ENCODE results near the gene SDC1.

The SDC1 gene

DNA sequence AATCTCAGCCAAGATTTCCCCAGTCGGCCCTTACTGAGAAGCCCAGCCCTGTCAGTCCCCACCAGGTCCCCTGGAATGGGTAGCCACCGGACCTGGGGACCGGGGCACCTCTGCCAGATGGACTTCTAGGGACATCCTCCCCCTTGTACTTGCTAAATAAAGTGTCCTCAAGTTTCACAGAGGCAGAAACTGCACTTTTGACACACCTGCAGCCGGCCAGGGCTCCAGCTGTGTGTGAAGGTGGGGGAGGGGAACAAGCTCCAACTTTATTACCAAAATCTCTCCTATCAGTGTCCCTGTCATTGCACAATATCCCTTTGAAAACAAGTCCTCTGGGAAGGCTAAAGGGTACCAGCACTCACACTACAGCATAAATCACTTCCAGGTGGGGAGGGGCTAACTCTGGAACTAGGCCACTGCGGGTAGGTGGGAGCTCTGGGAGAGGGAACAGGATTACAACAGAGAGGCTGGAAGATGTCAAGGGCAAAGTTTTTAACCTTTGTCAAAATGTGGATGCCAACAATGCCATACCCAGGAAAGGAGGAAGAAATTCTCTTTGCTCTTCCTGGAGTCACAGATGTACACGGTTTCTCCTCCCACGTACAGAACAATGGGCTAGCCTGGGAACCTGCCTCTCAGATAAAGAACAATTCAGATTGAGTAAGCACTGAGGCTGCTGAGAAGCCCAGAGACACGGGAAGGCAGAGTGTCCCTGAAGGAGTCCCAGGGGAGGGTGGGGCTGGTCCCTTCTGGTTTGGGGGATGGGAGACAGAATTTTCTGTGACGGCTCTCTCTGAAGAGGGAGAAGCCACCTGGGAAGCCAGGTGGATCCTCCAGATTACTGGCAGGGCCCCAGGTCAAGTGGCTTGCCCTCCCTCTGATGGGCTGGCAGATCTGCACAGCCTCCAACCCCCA, 11.0 kb downstream of the SDC1 start:
- DNase-seq (ENCODE audit: low spot score) = no peak

DNA sequence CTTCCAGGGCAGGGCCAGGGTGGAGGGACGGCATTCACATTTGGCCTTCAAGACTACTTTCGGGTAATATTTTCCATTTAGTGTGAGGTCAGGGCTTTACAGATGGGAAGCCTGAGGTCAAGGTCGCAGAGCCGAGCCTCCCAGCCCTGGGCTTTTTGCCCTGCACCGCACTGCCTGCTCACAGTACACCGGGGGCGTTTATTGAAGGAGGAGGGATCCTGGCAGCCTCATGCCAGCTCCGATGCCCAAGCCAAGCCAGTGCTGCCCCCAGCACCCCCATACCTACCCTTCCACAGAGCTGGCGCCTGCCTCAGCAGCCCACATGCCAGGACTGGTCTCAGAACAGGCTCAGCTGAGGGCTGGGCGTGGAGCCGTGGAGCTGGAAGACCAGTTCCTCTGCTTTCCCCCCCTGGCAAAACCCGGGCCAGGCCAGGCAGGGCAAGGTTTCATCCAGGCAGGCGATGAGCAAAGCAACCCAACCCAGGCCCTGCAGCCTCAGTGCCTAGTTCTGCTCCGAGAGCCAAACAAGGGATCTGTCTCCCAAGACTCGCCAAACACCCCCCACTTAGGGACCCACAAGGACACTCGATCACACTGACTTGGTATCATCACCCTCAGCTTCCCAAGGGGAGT, 11.9 kb downstream of the SDC1 start:
- no peak for DNase-seq (ENCODE audit: low spot score)

DNA sequence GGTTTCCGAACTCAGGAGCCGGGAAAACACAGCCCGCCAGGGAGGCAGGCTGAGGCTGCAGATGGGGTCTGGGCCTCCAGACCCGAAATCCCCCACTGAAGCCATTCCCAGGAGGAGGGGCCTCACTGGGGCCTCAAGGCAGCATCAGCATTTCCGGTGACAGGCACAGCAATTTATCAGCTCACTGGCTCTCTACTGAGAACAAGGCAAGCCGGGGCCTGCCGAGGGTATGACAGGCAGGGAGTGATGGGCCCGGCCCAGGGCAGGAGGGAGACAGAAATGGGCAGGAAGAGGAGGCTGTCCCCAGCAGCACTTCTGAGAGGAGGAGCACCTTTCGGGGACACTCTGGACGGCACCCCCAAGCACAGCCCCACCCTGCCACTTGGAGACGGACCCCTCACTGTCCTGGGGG, 12.5 kb downstream of the SDC1 start:
- DNase-seq (ENCODE audit: low spot score) = peak; percentile 17

GRCh38 chr2:20211860-20212458, 13.0 kb downstream of the SDC1 start:
- no peak for DNase-seq (ENCODE audit: low spot score)

- DNase-seq (ENCODE audit: low spot score) = no peak
Observed at GRCh38 chr2:20211420-20211819, 13.5 kb downstream of the SDC1 start.

DNA sequence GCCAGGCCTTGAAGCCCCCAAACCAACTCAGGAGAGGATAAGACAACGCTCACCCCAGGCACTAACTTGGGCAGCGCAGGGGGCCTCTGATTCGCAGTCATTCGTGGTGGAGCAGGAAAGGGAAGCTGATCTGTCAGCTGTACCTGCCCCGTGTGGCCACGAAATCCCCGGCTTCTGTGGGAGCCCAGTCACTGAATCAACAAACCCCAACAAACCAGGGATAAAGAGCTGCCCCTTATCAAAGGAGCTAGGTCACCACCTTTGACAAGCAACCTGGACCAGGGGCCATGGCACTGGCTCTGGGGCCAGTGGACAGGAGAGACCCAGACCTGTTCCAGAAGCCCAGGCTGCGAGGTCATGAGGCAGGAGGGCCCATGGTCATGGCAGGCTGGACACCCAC, 14.5 kb downstream of the SDC1 start:
- no peak for DNase-seq (ENCODE audit: low spot score)

GRCh38 chr2:20209373-20210109, 15.4 kb downstream of the SDC1 start:
- no peak for DNase-seq (ENCODE audit: low spot score)

DNA sequence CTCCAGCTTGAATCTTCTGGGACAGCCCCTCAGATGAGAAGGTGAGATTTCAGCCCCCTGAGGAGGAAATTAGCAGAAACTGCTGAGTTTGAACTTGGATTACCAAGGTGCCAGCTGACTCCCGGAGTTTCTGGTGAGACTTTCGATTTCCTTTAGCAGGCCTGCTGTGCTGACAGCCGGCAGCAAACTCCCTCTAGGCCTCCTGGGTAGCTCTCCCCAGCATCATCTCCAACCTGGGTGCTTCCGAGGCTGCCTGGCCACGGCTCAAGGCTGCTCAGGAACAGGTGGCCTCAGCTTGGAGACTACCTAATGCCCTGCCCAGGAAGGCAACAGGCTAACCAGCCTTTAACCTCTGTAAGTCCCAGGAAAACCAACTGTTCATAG, 16.5 kb downstream of the SDC1 start:
- DNase-seq (ENCODE audit: low spot score) = no peak

DNA sequence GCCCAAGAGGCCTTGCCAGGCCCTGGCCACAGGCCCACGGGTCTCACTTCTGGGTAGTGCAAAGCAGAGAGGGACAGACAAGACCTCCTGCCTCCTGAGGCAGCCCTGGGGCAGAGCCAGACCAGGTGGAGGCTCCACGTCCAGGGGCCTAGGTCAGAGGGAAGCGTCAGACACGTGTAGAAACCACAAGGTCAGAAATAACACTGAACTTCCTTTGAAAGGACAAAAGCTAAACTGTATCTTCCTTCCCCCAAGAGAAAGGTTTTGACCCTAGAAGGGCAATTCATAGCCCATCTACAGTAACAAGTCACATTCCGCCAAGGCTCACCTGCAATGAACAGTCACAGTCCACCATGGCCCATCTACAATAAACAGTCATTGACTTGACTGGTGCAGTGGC, 17.9 kb downstream of the SDC1 start:
- DNase-seq (ENCODE audit: low spot score) = no peak

- DNase-seq (ENCODE audit: low spot score) = no peak
Observed at GRCh38 chr2:20205915-20206524, 18.9 kb downstream of the SDC1 start.

DNA sequence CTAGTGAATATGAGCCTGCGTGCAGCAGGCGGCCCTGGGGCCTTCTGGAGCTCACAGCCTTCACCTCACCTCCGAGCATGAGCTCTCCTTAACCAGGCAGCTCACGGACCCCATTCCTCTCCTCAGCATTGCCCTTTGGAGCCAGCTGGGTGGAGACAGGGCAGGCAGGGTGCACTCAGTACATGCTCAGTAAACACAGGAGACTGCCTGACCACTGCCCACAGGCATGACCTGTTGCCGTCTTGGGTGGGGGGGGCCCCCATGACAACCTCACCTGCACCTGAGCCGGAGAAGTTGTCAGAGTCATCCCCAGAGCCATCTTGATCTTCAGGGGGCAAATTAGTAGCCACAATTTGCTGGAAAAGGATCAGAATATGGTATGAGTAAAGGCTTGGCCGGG, 19.9 kb downstream of the SDC1 start:
- no peak for DNase-seq (ENCODE audit: low spot score)

- DNase-seq (ENCODE audit: low spot score) = no peak
Observed at GRCh38 chr2:20203521-20204225, 21.3 kb downstream of the SDC1 start.

- DNase-seq (ENCODE audit: low spot score) = no peak
Observed at GRCh38 chr2:20203072-20203471, 21.9 kb downstream of the SDC1 start.

GRCh38 chr2:20201671-20202070, 23.3 kb downstream of the SDC1 start:
- no peak for DNase-seq (ENCODE audit: low spot score)

- DNase-seq (ENCODE audit: low spot score) = no peak
Observed at GRCh38 chr2:20200697-20201555, 24.0 kb downstream of the SDC1 start.

- no peak for DNase-seq (ENCODE audit: low spot score)
Observed at GRCh38 chr2:20199633-20200270, 25.2 kb downstream of the SDC1 start.

DNA sequence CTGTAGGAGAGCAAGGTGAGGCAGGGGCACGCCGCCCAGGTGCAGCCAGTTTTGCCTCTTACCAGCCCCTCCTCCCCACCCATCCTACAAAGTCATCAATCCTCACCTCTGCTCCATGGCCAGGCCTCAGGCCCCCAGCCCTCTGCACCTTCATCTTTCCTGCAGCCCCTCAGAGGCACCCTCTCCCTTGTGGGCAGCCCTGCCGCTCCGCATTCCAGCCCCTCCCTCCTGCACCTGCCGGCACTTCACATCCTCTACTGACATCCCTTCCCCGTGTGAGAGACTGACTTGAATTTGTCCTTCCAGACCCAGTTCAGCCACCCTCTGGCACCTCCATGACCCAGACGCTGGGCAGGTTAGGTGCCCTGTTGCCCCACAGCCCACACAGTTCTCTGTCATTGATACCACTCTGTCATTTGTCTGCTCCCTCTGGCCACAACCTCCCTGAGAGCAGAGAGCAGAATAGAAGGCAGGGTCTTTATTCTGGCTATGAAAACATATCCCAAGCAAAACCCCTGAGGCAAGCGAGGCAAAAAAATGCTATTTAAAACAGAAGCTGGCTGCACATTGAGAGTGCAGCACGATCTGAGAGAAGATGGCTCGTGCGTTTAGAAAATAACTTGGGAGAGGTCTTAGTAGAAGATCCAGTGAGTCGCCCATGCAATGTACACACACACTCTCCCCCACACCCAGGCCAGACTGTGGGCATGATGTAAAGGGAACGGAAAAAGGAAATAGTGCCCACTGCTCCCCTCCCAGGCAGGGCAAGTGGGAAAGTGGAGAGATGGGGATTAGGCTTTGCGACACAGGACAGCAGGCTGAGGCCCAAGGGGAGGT, 25.9 kb downstream of the SDC1 start:
- no peak for DNase-seq (ENCODE audit: low spot score)

DNA sequence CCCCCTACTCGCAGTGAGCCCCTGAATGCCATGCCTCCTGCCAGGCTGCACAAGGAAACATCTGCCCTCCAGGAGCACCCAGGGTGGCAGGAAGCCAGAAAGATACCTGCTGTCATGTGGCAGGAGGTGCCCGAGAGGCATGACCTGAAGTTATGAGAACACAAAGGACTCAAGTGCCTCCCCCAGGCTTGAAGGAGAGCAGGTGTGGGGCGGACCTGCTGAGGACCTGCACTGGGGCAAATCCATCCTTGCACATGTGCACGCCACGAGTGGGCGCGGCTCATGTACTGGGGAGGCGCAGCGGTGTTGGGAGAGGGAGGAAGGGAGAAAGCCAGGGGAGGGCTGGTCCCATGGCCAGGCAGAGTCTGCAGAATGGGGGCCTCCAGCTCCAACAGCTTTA, 26.9 kb downstream of the SDC1 start:
- no peak for DNase-seq (ENCODE audit: low spot score)

- DNase-seq (ENCODE audit: low spot score) = no peak
Observed at GRCh38 chr2:20197192-20197591, 27.7 kb downstream of the SDC1 start.
